Measurements from ENCODE around the gene FBXO4.

- TF ChIP-seq POLR2A (IDR thresholded peaks at IDR 0.05; ENCODE audit: low read length) (no peak), GATA1 (IDR thresholded peaks at IDR 0.05; ENCODE audit: low read depth, low read length) (no peak)
These were observed 48.8 kb downstream of the FBXO4 start for GRCh38 chr5:41973887-41974286.
